ENCODE data around the gene MTFR1L. TPM values are rescaled to one million over a fixed set of nuclear protein-coding genes. Genes with fewer than 3 reads are reported as not detected.

Gene MTFR1L
- total and polyA plus RNA-seq, 9 of the 15 experiments (the other 6 are each of a cell fraction or from before 2014, with no cell fraction given): 41.4 to 98.5 (median 53.7) TPM

GRCh38 chr1:25820247-25821111 lies 725 bp downstream of the MTFR1L start (continued):
- no peak; the same call in 1 of the 2 replicates for TF ChIP-seq ZBTB33 (CRISPR knock-in tag; IDR thresholded peaks at IDR 0.05)
- TF ChIP-seq ZBTB1 (CRISPR knock-in tag; IDR thresholded peaks at IDR 0.05; ENCODE audit: borderline replicate concordance, low read depth): no peak; the same call in 1 of the 2 replicates
- TF ChIP-seq POLR2G (IDR thresholded peaks at IDR 0.05; ENCODE audit: low read depth, low read length): peak; percentile 87
- TF ChIP-seq DPF2 (IDR thresholded peaks at IDR 0.05): 0 out of 2 replicates have a peak, but pooled peaks have one; percentile 23
- no peak for TF ChIP-seq ZNF197 (CRISPR knock-in tag; IDR thresholded peaks at IDR 0.05; ENCODE audit: low read depth)
- TF ChIP-seq CHD1 (IDR thresholded peaks at IDR 0.05; ENCODE audit: low read length): peak; percentile 32
- no peak for TF ChIP-seq BCL6 (CRISPR knock-in tag; IDR thresholded peaks at IDR 0.05)
- TF ChIP-seq ARNT (IDR thresholded peaks at IDR 0.05): no peak; a peak in 1 of 4 replicates
- TF ChIP-seq ZNF175 (CRISPR knock-in tag; IDR thresholded peaks at IDR 0.05; ENCODE audit: low read depth): no peak
- TF ChIP-seq, protein P1, sequence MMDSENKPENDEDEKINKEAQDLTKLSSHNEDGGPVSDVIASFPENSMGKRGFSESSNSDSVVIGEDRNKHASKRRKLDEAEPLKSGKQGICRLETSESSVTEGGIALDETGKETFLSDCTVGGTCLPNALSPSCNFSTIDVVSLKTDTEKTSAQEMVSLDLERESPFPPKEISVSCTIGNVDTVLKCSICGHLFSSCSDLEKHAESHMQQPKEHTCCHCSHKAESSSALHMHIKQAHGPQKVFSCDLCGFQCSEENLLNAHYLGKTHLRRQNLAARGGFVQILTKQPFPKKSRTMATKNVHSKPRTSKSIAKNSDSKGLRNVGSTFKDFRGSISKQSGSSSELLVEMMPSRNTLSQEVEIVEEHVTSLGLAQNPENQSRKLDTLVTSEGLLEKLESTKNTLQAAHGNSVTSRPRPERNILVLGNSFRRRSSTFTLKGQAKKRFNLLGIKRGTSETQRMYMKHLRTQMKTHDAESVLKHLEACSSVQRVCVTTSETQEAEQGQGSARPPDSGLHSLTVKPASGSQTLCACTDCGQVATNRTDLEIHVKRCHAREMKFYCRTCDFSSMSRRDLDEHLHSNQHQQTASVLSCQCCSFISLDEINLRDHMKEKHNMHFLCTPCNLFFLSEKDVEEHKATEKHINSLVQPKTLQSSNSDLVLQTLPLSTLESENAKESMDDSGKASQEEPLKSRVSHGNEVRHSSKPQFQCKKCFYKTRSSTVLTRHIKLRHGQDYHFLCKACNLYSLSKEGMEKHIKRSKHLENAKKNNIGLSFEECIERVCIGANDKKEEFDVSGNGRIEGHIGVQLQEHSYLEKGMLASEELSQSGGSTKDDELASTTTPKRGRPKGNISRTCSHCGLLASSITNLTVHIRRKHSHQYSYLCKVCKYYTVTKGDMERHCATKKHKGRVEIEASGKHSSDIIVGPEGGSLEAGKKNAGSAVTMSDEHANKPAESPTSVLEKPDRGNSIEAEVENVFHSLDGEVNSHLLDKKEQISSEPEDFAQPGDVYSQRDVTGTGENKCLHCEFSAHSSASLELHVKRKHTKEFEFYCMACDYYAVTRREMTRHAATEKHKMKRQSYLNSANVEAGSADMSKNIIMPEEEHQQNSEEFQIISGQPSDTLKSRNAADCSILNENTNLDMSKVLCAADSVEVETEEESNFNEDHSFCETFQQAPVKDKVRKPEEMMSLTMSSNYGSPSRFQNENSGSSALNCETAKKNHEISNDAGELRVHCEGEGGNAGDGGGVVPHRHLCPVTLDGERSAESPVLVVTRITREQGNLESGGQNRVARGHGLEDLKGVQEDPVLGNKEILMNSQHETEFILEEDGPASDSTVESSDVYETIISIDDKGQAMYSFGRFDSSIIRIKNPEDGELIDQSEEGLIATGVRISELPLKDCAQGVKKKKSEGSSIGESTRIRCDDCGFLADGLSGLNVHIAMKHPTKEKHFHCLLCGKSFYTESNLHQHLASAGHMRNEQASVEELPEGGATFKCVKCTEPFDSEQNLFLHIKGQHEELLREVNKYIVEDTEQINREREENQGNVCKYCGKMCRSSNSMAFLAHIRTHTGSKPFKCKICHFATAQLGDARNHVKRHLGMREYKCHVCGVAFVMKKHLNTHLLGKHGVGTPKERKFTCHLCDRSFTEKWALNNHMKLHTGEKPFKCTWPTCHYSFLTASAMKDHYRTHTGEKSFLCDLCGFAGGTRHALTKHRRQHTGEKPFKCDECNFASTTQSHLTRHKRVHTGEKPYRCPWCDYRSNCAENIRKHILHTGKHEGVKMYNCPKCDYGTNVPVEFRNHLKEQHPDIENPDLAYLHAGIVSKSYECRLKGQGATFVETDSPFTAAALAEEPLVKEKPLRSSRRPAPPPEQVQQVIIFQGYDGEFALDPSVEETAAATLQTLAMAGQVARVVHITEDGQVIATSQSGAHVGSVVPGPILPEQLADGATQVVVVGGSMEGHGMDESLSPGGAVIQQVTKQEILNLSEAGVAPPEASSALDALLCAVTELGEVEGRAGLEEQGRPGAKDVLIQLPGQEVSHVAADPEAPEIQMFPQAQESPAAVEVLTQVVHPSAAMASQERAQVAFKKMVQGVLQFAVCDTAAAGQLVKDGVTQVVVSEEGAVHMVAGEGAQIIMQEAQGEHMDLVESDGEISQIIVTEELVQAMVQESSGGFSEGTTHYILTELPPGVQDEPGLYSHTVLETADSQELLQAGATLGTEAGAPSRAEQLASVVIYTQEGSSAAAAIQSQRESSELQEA (IDR thresholded peaks at IDR 0.05; ENCODE audit: low read depth): no peak
- TF ChIP-seq ZFPM2 (CRISPR knock-in tag; IDR thresholded peaks at IDR 0.05): no peak
- TF ChIP-seq NBN (IDR thresholded peaks at IDR 0.05; ENCODE audit: low read depth): 0 out of 2 replicates have a peak, but pooled peaks have one; percentile 20
- TF ChIP-seq BHLHE40 (IDR thresholded peaks at IDR 0.05; ENCODE audit: low read length): no peak
- no peak; the same call in 1 of the 2 replicates for TF ChIP-seq ZNF143 (CRISPR knock-in tag; IDR thresholded peaks at IDR 0.05)
- TF ChIP-seq NFRKB (IDR thresholded peaks at IDR 0.05; ENCODE audit: low read depth): peak; percentile 14; the same call in 1 of the 2 replicates
- peak; percentile 82 for TF ChIP-seq RBM22 (IDR thresholded peaks at IDR 0.05; ENCODE audit: low read depth, low read length, poor library complexity, severe bottlenecking)
- TF ChIP-seq ELF2 (CRISPR knock-in tag; IDR thresholded peaks at IDR 0.05): no peak
